Trophoblast cell (in vitro differentiated cells and primary cell): Measurements from ENCODE around the gene GP5.

ENCODE experiments used
- DNase-seq, 2 donors: peaks; one replicate each; pipeline ENCODE4 v3.0.0-alpha.2; 2016
- H2AFZ ChIP-seq: 2 replicates; pipeline ENCODE4 v1.6.1; 2013; ENCODE audit warnings: low read length, moderate library complexity, mild to moderate bottlenecking; ENCODE audit not compliant: insufficient read depth, poor library complexity
- H2AK5ac ChIP-seq: 2 replicates; pipeline ENCODE4 v1.6.1; 2013; ENCODE audit warnings: mild to moderate bottlenecking, low read length
- H2BK120ac ChIP-seq: 2 replicates; pipeline ENCODE4 v1.6.1; 2013; ENCODE audit warnings: low read length, mild to moderate bottlenecking, moderate library complexity; ENCODE audit not compliant: insufficient read depth, poor library complexity
- H2BK12ac ChIP-seq: 2 replicates; pipeline ENCODE4 v1.6.1; 2013; ENCODE audit warnings: mild to moderate bottlenecking, low read length, moderate library complexity
- H2BK5ac ChIP-seq: 2 replicates; pipeline ENCODE4 v1.6.1; 2013; ENCODE audit warnings: low read length, low read depth, moderate library complexity, mild to moderate bottlenecking; ENCODE audit not compliant: poor library complexity
- H3K14ac ChIP-seq: 2 replicates; pipeline ENCODE4 v1.6.1; 2013; ENCODE audit warnings: mild to moderate bottlenecking, low read length
- H3K18ac ChIP-seq: 2 replicates; pipeline ENCODE4 v1.6.1; 2013; ENCODE audit warnings: mild to moderate bottlenecking, low read length
- H3K23ac ChIP-seq: 2 replicates; pipeline ENCODE4 v1.6.1; 2013; ENCODE audit warnings: low read length
- H3K27ac ChIP-seq: 2 replicates; pipeline ENCODE4 v1.5.1; 2013; ENCODE audit warnings: low read depth, mild to moderate bottlenecking, inconsistent platforms, low read length, moderate library complexity
- H3K27me3 ChIP-seq: 2 replicates; pipeline ENCODE4 v1.6.1; 2013; ENCODE audit warnings: inconsistent platforms, mild to moderate bottlenecking, low read length, moderate library complexity; ENCODE audit not compliant: insufficient read depth
- H3K36me3 ChIP-seq, 2 experiments: 1 replicate in 1 of 2; 2 replicates in 1 of 2; pipeline ENCODE4 v1.6.1; 2013; ENCODE audit warnings: low read length in 2 of 2, mild to moderate bottlenecking in 2 of 2, moderate library complexity in 1 of 2; ENCODE audit not compliant: insufficient read depth in 2 of 2, control insufficient read depth in 1 of 2
- H3K4ac ChIP-seq: 2 replicates; pipeline ENCODE4 v1.6.1; 2013; ENCODE audit warnings: low read depth, mild to moderate bottlenecking, low read length, moderate library complexity
- H3K4me1 ChIP-seq, 2 experiments: 1 replicate in 1 of 2; 2 replicates in 1 of 2; pipeline ENCODE4 v1.6.1; 2013; ENCODE audit warnings: low read length in 2 of 2, mild to moderate bottlenecking in 2 of 2, moderate library complexity in 1 of 2; ENCODE audit not compliant: insufficient read depth in 2 of 2, control insufficient read depth in 1 of 2
- H3K4me2 ChIP-seq: 2 replicates; pipeline ENCODE4 v1.6.1; 2013; ENCODE audit warnings: inconsistent platforms, mild to moderate bottlenecking, low read length, moderate library complexity
- H3K4me3 ChIP-seq: 2 replicates; pipeline ENCODE4 v1.5.1; 2013; ENCODE audit warnings: mild to moderate bottlenecking, low read depth, low read length, inconsistent platforms
- H3K79me1 ChIP-seq: one replicate; pipeline ENCODE4 v1.6.1; 2013; ENCODE audit warnings: low read length
- H3K79me2 ChIP-seq: 2 replicates; pipeline ENCODE4 v1.6.1; 2013; ENCODE audit warnings: low read length, mild to moderate bottlenecking; ENCODE audit not compliant: control insufficient read depth, insufficient read depth, poor library complexity
- H3K9ac ChIP-seq: 2 replicates; pipeline ENCODE4 v1.6.1; 2013; ENCODE audit warnings: mild to moderate bottlenecking, low read length
- H3K9me3 ChIP-seq: 2 replicates; pipeline ENCODE4 v1.6.1; 2013; ENCODE audit warnings: low read depth, mild to moderate bottlenecking, control low read depth, inconsistent platforms, low read length; ENCODE audit not compliant: insufficient read depth
- H4K12ac ChIP-seq: 2 replicates; pipeline ENCODE4 v1.6.1; 2013; ENCODE audit warnings: low read depth, mild to moderate bottlenecking, low read length, moderate library complexity
- H4K8ac ChIP-seq: 2 replicates; pipeline ENCODE4 v1.6.1; 2013; ENCODE audit warnings: low read depth, mild to moderate bottlenecking, low read length, moderate library complexity
- H4K91ac ChIP-seq: one replicate; pipeline ENCODE4 v1.6.1; 2013; ENCODE audit warnings: low read depth, mild to moderate bottlenecking, low read length, moderate library complexity
- WGBS: extraction: QIAGEN DNeasy Blood & Tissue Kit; methylation state at CpG from one replicate; pipeline ENCODE4 v1.1.7; 2013; ENCODE audit warnings: missing lambda C conversion rate; ENCODE audit not compliant: insufficient read length, insufficient coverage; ENCODE audit errors: extremely low coverage; 5-methylcytosine and 5-hydroxymethylcytosine counted together

The GP5 gene

DNA sequence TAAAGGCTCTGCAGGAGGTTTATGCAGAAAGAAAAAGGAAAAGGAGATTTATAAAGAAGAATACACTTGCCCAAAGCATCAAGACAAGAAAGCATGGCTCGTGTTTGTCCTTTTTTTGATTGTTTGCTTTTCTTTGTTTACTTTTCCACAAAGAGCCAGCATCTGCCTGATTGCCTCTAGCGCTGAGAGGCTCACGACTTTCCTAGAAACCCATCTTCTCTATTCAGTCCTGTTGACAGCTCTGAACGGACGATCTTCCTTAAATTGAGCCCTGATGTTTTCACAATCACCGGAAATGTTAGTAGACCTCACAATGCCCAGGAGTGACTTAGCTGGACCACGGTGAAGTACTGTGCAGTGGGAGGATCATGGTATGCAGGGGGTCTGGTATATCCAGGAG lies 12.4 kb downstream of the GP5 start:
- no peak overlapping the region for H3K18ac ChIP-seq
- no peak overlapping the region for H2BK12ac ChIP-seq
- no CpG with 5 or more reads among the region's 7 CpGs for WGBS
- no peaks in the 10 kb centered on the region for H3K79me1 ChIP-seq
- no peak overlapping the region for H2BK5ac ChIP-seq
- no peaks in the 10 kb centered on the region for H3K9me3 ChIP-seq
- H3K4me3 ChIP-seq = no peak overlapping the region
- no peak overlapping the region for H2AFZ ChIP-seq
- no peak overlapping the region for H3K27ac ChIP-seq
- H3K4me2 ChIP-seq = no peak overlapping the region
- H3K4ac ChIP-seq = no peak overlapping the region
- no peak for DNase-seq
- H2BK120ac ChIP-seq = no peak overlapping the region
- no peak overlapping the region for H4K12ac ChIP-seq
- H4K91ac ChIP-seq = no peak overlapping the region
- H4K8ac ChIP-seq = no peak overlapping the region
- no peak overlapping the region for H3K9ac ChIP-seq
- no peak overlapping the region for H3K14ac ChIP-seq
- peaks cover 0 to 2% of the 10 kb centered on the region in 2 experiments for H3K4me1 ChIP-seq
- no peaks in the 10 kb centered on the region for H3K36me3 ChIP-seq
- H3K23ac ChIP-seq = no peak overlapping the region
- no peaks in the 10 kb centered on the region for H3K27me3 ChIP-seq
- H3K79me2 ChIP-seq = no peaks in the 10 kb centered on the region
- H2AK5ac ChIP-seq = no peak overlapping the region

DNA sequence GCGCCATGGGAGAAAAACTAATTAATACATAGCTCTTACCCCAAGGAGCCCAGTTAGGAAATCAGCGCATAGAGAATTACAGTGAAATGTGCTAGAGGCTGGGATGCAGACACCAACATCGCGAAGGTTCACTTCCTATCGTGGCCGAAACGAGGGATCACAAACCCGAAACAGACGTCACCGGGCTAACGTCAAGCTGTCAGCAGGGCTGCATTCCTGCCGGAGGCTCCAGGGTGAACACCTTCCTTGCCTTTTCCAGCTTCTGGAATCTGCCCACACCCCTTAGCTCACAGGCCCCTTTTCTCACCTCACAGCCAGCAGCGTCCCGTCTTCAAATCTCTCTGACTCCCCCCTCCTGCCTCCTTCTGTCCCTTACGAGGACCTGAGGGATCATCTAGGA lies 13.0 kb downstream of the GP5 start:
- Histone ChIP-seq H2BK5ac (no peak overlapping the region), H3K4me3 (no peak overlapping the region), H3K27me3 (no peaks in the 10 kb centered on the region), H4K12ac (no peak overlapping the region), H3K9me3 (no peaks in the 10 kb centered on the region), H3K4me2 (no peak overlapping the region), H2BK12ac (no peak overlapping the region), H3K4me1 (peaks cover 0 to 2% of the 10 kb centered on the region in 2 experiments), H4K91ac (no peak overlapping the region), H3K18ac (no peak overlapping the region), H3K4ac (no peak overlapping the region), H2AFZ (no peak overlapping the region), H3K14ac (no peak overlapping the region), H3K79me1 (no peaks in the 10 kb centered on the region), H3K9ac (no peak overlapping the region), H3K79me2 (no peaks in the 10 kb centered on the region), H2AK5ac (no peak overlapping the region), H3K23ac (no peak overlapping the region), H4K8ac (no peak overlapping the region), H3K27ac (no peak overlapping the region), H2BK120ac (no peak overlapping the region), H3K36me3 (no peaks in the 10 kb centered on the region)
- DNase-seq = peak; percentile 15 to 45
- WGBS = no CpG with 5 or more reads among the region's 15 CpGs

DNA sequence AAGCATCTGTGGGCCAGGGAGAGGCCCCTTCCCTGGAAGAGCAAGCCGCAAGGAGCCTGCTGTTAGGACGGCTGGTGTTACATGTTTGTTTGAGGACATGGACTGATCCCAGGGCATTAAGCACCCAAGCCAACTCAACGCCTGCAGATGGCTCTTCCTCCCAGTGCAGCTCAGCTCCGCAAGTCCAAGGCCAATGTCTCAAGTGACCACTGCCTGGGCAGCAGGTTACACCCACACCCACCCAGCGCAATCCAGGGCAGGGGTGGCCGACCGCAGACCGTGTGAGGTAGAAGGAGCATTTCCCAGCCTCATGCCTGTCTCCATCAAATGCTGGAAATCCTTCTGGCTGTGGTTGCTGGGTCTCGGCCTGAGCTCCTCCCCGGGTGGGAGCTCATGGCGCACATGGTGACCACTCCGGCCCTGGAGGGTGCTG lies 14.5 kb downstream of the GP5 start:
- Histone ChIP-seq H3K27me3 (no peaks in the 10 kb centered on the region), H3K4me2 (no peak overlapping the region), H3K23ac (no peak overlapping the region), H3K4ac (no peak overlapping the region), H3K9ac (no peak overlapping the region), H4K8ac (no peak overlapping the region), H2AFZ (no peak overlapping the region), H3K79me1 (no peaks in the 10 kb centered on the region), H3K9me3 (no peaks in the 10 kb centered on the region), H2BK120ac (no peak overlapping the region), H3K18ac (no peak overlapping the region), H2BK12ac (no peak overlapping the region), H4K91ac (no peak overlapping the region), H2AK5ac (no peak overlapping the region), H3K36me3 (no peaks in the 10 kb centered on the region), H3K79me2 (no peaks in the 10 kb centered on the region), H3K4me1 (peaks cover 0 to 2% of the 10 kb centered on the region in 2 experiments), H3K27ac (no peak overlapping the region), H3K4me3 (no peak overlapping the region), H4K12ac (no peak overlapping the region), H2BK5ac (no peak overlapping the region), H3K14ac (no peak overlapping the region)
- no CpG with 5 or more reads among the region's 12 CpGs for WGBS
- DNase-seq = no peak

DNA sequence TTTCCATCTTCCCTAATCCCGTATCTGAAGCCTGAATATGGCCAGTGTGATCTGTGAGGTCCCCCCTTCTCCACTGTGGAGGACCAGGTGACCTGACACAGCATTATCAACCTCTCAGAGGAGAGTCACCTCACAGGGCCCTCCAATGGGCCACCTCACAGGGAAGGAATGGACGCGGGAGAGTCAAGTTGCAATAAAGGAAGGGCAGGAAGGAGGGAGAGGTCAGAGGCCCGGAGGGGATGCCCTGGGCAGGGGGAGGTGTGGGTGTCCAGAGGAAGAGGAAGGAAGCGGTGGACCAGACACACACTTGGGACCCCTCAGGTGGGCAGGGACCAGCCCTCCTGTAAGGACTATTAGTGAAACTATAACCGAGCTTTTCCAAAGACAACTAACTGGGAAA lies 14.9 kb downstream of the GP5 start:
- Histone ChIP-seq H2BK12ac (no peak overlapping the region), H4K91ac (no peak overlapping the region), H3K23ac (no peak overlapping the region), H2AK5ac (no peak overlapping the region), H3K4ac (no peak overlapping the region), H4K8ac (no peak overlapping the region), H3K4me2 (no peak overlapping the region), H3K4me1 (peaks cover 0 to 2% of the 10 kb centered on the region in 2 experiments), H3K14ac (no peak overlapping the region), H2AFZ (no peak overlapping the region), H3K27me3 (no peaks in the 10 kb centered on the region), H3K4me3 (no peak overlapping the region), H3K27ac (no peak overlapping the region), H3K79me2 (no peaks in the 10 kb centered on the region), H2BK5ac (no peak overlapping the region), H3K79me1 (no peaks in the 10 kb centered on the region), H2BK120ac (no peak overlapping the region), H3K9ac (no peak overlapping the region), H4K12ac (no peak overlapping the region), H3K36me3 (no peaks in the 10 kb centered on the region), H3K18ac (no peak overlapping the region), H3K9me3 (no peaks in the 10 kb centered on the region)
- no CpG with 5 or more reads among the region's 6 CpGs for WGBS
- no peak for DNase-seq
